HepG2 (cell line): ENCODE data around the gene AUP1. TPM values are rescaled to one million over a fixed set of nuclear protein-coding genes. Genes with fewer than 3 reads are reported as not detected.

Experiments used
- ATAC-seq: fragments of 200-7000 bp; cut with Tn5 transposase; 3 replicates; pipeline ENCODE4 v1.9.1; 2020; ENCODE audit warnings: mild to moderate bottlenecking, moderate library complexity
- BruUV-seq: library from RNA; stranded (reverse); fragments of 400-500 nt; replicated peaks from 2 replicates; lab custom pipeline; 2021; lab: Mats Ljungman, UMichigan
- CTCF ChIA-PET: fragments of 300-600 bp; formaldehyde crosslinking; extraction: SDS; loops from one replicate; lab custom pipeline; 2021; ENCODE audit warnings: low total read pairs, inconsistent platforms, low intra/inter-chr PET ratio; lab: Yijun Ruan, JAX
- POLR2A ChIA-PET: fragments of 350-600 bp; sonication (Branson Sonifier 250); formaldehyde crosslinking; loops from one replicate; lab custom pipeline; 2020; ENCODE audit warnings: antibody characterized with exemption, inconsistent platforms; lab: Yijun Ruan, JAX
- DNase-seq: peaks from one replicate; pipeline ENCODE4 v3.0.0-alpha.2; 2015; ENCODE audit warnings: low spot score
- FAIRE-seq: peaks from 3 replicates; lab custom pipeline; 2011; peaks lifted over from hg19 to GRCh38; lab: Jason Lieb, UNC
- H2AFZ ChIP-seq: one replicate; pipeline ENCODE4 v1.6.1; 2011; ENCODE audit warnings: low read length, inconsistent platforms
- H3K27ac ChIP-seq: fragments of 300-600 bp; 3 replicates; pipeline ENCODE4 v1.8.0; 2011; ENCODE audit warnings: mixed run types, mild to moderate bottlenecking, mixed read lengths, low read length, inconsistent platforms; ENCODE audit not compliant: insufficient read depth; ENCODE audit errors: extremely low read length
- H3K27me3 ChIP-seq, 2 experiments: fragments of 200-600 bp in 1 of 2; 2 replicates in 1 of 2; 3 replicates in 1 of 2; pipeline versions ENCODE4 v1.6.0 to v1.8.0; 2011; ENCODE audit warnings: low read length in 2 of 2, mild to moderate bottlenecking in 2 of 2, moderate library complexity in 2 of 2, inconsistent platforms in 1 of 2; ENCODE audit not compliant: insufficient read depth in 2 of 2, control insufficient read depth in 1 of 2
- H3K36me3 ChIP-seq, 2 experiments: fragments of 200-600 bp in 1 of 2; replicated peaks in 1 of 2; 2 replicates in 1 of 2; 3 replicates in 1 of 2; pipeline versions ENCODE4 v1.5.1 to v1.8.0; 2011; ENCODE audit warnings: low read length in 2 of 2, inconsistent platforms in 1 of 2; ENCODE audit not compliant: insufficient read depth in 2 of 2, control insufficient read depth in 1 of 2
- H3K4me1 ChIP-seq: 2 replicates; pipeline ENCODE4 v1.5.1; 2012; ENCODE audit warnings: low read length, inconsistent platforms; ENCODE audit not compliant: insufficient read depth
- H3K4me2 ChIP-seq: 2 replicates; pipeline ENCODE4 v1.6.0; 2011; ENCODE audit warnings: low read depth, low read length, inconsistent platforms
- H3K4me3 ChIP-seq, 3 experiments: fragments of 200-600 bp in 1 of 3; sonication (generic), shearing (Covaris generic) in 1 of 3; replicated peaks in 1 of 3; 2 replicates each; pipeline ENCODE4 v1.5.1; 2011 to 2016; ENCODE audit warnings: low read length in 3 of 3, inconsistent platforms in 2 of 3, low read depth in 2 of 3, mild to moderate bottlenecking in 2 of 3, control low read depth in 1 of 3, mixed read lengths in 1 of 3; ENCODE audit not compliant: insufficient read depth in 1 of 3
- H3K79me2 ChIP-seq: one replicate; pipeline ENCODE4 v1.6.1; 2011; ENCODE audit warnings: low read length, inconsistent platforms; ENCODE audit not compliant: insufficient read depth
- H3K9ac ChIP-seq: 2 replicates; pipeline ENCODE4 v1.6.0; 2011; ENCODE audit warnings: mild to moderate bottlenecking, low read depth, low read length, inconsistent platforms; ENCODE audit not compliant: insufficient read depth
- H3K9me3 ChIP-seq: 2 replicates; pipeline ENCODE4 v1.5.1; 2012; ENCODE audit warnings: mild to moderate bottlenecking, low read length
- H4K20me1 ChIP-seq: 2 replicates; pipeline ENCODE4 v1.6.0; 2011; ENCODE audit warnings: inconsistent platforms, mild to moderate bottlenecking, low read length, moderate library complexity; ENCODE audit not compliant: insufficient read depth
- CTCF ChIP-seq: sonication (generic); formaldehyde crosslinking; IDR thresholded peaks from 2 replicates; pipeline ENCODE4 v1.5.0; 2020; ENCODE audit warnings: mild to moderate bottlenecking, missing genetic modification reagents, moderate library complexity
- HMGA1 ChIP-seq: sonication (generic); formaldehyde crosslinking; conservative IDR thresholded peaks from 2 replicates; pipeline ENCODE4 v1.4.0; 2020; ENCODE audit warnings: missing genetic modification reagents
- HNRNPL ChIP-seq: fragments of 200-400 bp; formaldehyde crosslinking; IDR thresholded peaks from 2 replicates; pipeline ENCODE4 v1.6.1; 2017; ENCODE audit warnings: mild to moderate bottlenecking, low read depth, low read length
- KAT2B ChIP-seq: fragments of 150-350 bp; IDR thresholded peaks from 2 replicates; pipeline ENCODE4 v1.6.1; 2014; ENCODE audit warnings: low read depth, low read length, borderline replicate concordance
- KDM5B ChIP-seq: sonication (generic); formaldehyde crosslinking; IDR thresholded peaks from 2 replicates; pipeline ENCODE4 v1.4.0; 2020; ENCODE audit warnings: missing genetic modification reagents, mild to moderate bottlenecking, borderline replicate concordance
- MIXL1 ChIP-seq: IDR thresholded peaks from 2 replicates; pipeline ENCODE4 v1.6.1; 2016
- NR2C2 ChIP-seq: sonication (generic); formaldehyde crosslinking; IDR thresholded peaks from 2 replicates; pipeline ENCODE4 v1.4.0; 2020; ENCODE audit warnings: missing genetic modification reagents, mild to moderate bottlenecking, moderate library complexity, borderline replicate concordance
- PPARG ChIP-seq: conservative IDR thresholded peaks from 2 replicates; pipeline ENCODE4 v1.6.1; 2016; ENCODE audit warnings: missing biosample characterization, missing genetic modification reagents
- TGIF2 ChIP-seq: IDR thresholded peaks from 2 replicates; pipeline ENCODE4 v1.6.1; 2016; ENCODE audit warnings: control low read depth, missing compliant biosample characterization
- THAP8 ChIP-seq: sonication (generic); formaldehyde crosslinking; IDR thresholded peaks from 2 replicates; pipeline ENCODE4 v1.5.1; 2020; ENCODE audit warnings: missing genetic modification reagents, mild to moderate bottlenecking, borderline replicate concordance
- ZFX ChIP-seq: sonication (generic); formaldehyde crosslinking; IDR thresholded peaks from 2 replicates; pipeline ENCODE4 v1.4.0; 2020; ENCODE audit warnings: mild to moderate bottlenecking, low read depth, missing genetic modification reagents, moderate library complexity
- ZNF569 ChIP-seq: sonication (generic); formaldehyde crosslinking; IDR thresholded peaks from 2 replicates; pipeline ENCODE4 v1.5.0; 2020; ENCODE audit warnings: mild to moderate bottlenecking, missing genetic modification reagents, moderate library complexity, borderline replicate concordance
- ZNF740 ChIP-seq: sonication (generic); formaldehyde crosslinking; IDR thresholded peaks from 2 replicates; pipeline ENCODE4 v1.4.0; 2020; ENCODE audit warnings: missing genetic modification reagents
- WGBS: methylation state at CpG from one replicate; pipeline ENCODE4 v1.1.6; 2017; ENCODE audit warnings: low lambda C conversion rate; 5-methylcytosine and 5-hydroxymethylcytosine counted together
- in situ Hi-C: cut with HindIII; loops from 2 replicates; pipeline ENCODE4 v1.10.0; 2017; ENCODE audit warnings: low pct_unique_long_range_greater_than_20kb; ENCODE audit not compliant: extremely low pct_ligation_motif_present
- intact Hi-C: fragments of 100-400 bp; cut with micrococcal nuclease; formaldehyde crosslinking; loops from one replicate; pipeline ENCODE4 v1.10.0; 2022; ENCODE audit not compliant: unreplicated experiment
- polyA plus RNA-seq, 8 experiments: library from polyadenylated mRNA; depleted of rRNA in 3 of 8; stranded (reverse) in 7 of 8; unstranded in 1 of 8; fragments of >200 nt; fragmentation: Illumina TruSeq in 4 of 8; extraction: Trizol in 4 of 8; gene quantifications; 2 replicates each; pipeline versions ENCODE4 v1.2.1 to v1.2.3, GENCODE V29; 2011 to 2016; ENCODE audit warnings: low read depth in 4 of 8, missing spikeins in 1 of 8, mixed read lengths in 1 of 8; ENCODE audit not compliant: insufficient read depth in 1 of 8
- total RNA-seq, 5 experiments: library from RNA; depleted of rRNA; stranded (reverse); fragments of >200 nt; fragmentation: Illumina TruSeq; extraction: Trizol; gene quantifications; 2 replicates each; pipeline ENCODE4 v1.2.3, GENCODE V29; 2016; ENCODE audit warnings: low read depth in 1 of 5

Gene AUP1
- total and polyA plus RNA-seq, 2 of the 13 experiments (the other 11 are each of a cell fraction or from before 2014, with no cell fraction given): 174 to 267 TPM

- no peak for TF ChIP-seq KDM5B (CRISPR knock-in tag)
Observed at GRCh38 chr2:74537140-74537539, 7.6 kb upstream of the AUP1 start (continued).

GRCh38 chr2:74536166-74536950 is 6.9 kb upstream of the AUP1 start:
- H3K9ac ChIP-seq: no peak overlapping the region
- peak; percentile 59 for ATAC-seq
- TF ChIP-seq CTCF (CRISPR knock-in tag): 0 out of 2 replicates have a peak, but pooled peaks have one; percentile 7
- no peak for TF ChIP-seq KAT2B
- TF ChIP-seq MIXL1: no peak
- 0 out of 2 replicates have a peak, but pooled peaks have one; percentile 40 for TF ChIP-seq HNRNPL
- TF ChIP-seq ZNF740 (CRISPR knock-in tag): peak; percentile 52; the same call in 1 of the 2 replicates
- no peak for TF ChIP-seq NR2C2 (CRISPR knock-in tag)
- no peak for TF ChIP-seq ZNF569 (CRISPR knock-in tag)
- TF ChIP-seq HMGA1 (CRISPR knock-in tag): no peak
- no peak for TF ChIP-seq TGIF2 (CRISPR knock-in tag)
- TF ChIP-seq ZFX (CRISPR knock-in tag): no peak
- TF ChIP-seq THAP8 (CRISPR knock-in tag): 0 out of 2 replicates have a peak, but pooled peaks have one; percentile 28
- no peak for TF ChIP-seq PPARG
- TF ChIP-seq, all 625 proteins: peak for 4
- DNase-seq: no peak
- Histone ChIP-seq H3K4me3 (no peak overlapping the region), H2AFZ (no peak overlapping the region), H4K20me1 (no peaks in the 10 kb centered on the region), H3K36me3 (peaks cover 7 to 12% of the 10 kb centered on the region in 2 experiments; a peak in 3 of 5 replicates), H3K27ac (no peak overlapping the region), H3K27me3 (peaks cover 4 to 33% of the 10 kb centered on the region in 2 experiments; a peak in 3 of 5 replicates), H3K79me2 (no peaks in the 10 kb centered on the region), H3K9me3 (no peaks in the 10 kb centered on the region), H3K4me1 (peaks cover 8% of the 10 kb centered on the region), H3K4me2 (no peak overlapping the region)
- no peak for FAIRE-seq
- ChIA-PET POLR2A (no interaction called here), CTCF (no interaction called here)
- 51% methylated on average over 19 of the region's 23 CpGs for WGBS
- in situ Hi-C loops: no loop called here
- no TSS peak for BruUV-seq
- intact Hi-C loops: no loop called here
